Gastroesophageal sphincter (tissue), 4 donors: ENCODE results near the gene MTG1. TPM values are rescaled to one million over a fixed set of nuclear protein-coding genes. Genes with fewer than 3 reads are reported as not detected.
"Not testable (repeated sequence)": the region's sequence is repeated elsewhere in the genome, so short reads cannot be mapped to it uniquely, and the experiment has no call there.

Experiments
- ATAC-seq: fragments of 150-250 bp; one replicate; pipeline ENCODE4 v1.9.1; 2016; ENCODE audit warnings: mild to moderate bottlenecking, moderate library complexity
- H3K27ac ChIP-seq, 4 donors: fragments of 200-600 bp; sonication (generic) in 3 of 4; 1 replicate in 3 of 4; 2 replicates in 1 of 4; pipeline ENCODE4 v1.5.1; 2016 to 2019
- H3K27me3 ChIP-seq: fragments of 200-600 bp; sonication (generic); one replicate; pipeline ENCODE4 v1.5.1; 2019
- H3K36me3 ChIP-seq, 2 donors: fragments of 200-600 bp; sonication (generic); one replicate each; pipeline ENCODE4 v1.5.1; 2019; ENCODE audit warnings: control low read depth in 1 of 2
- H3K4me1 ChIP-seq, 3 donors: fragments of 200-600 bp; sonication (generic); 1 replicate in 2 of 3; 2 replicates in 1 of 3; pipeline ENCODE4 v1.5.1; 2016 to 2019; ENCODE audit warnings: control low read depth in 2 of 3
- H3K4me3 ChIP-seq, 2 donors: fragments of 200-600 bp; sonication (generic); one replicate each; pipeline ENCODE4 v1.5.1; 2019; ENCODE audit warnings: mild to moderate bottlenecking in 1 of 2, moderate library complexity in 1 of 2
- H3K9me3 ChIP-seq, 3 donors: fragments of 200-600 bp; sonication (generic); one replicate each; pipeline ENCODE4 v1.5.1; 2017 to 2019; ENCODE audit warnings: control low read depth in 2 of 3
- EP300 ChIP-seq: sonication (generic); formaldehyde crosslinking; IDR thresholded peaks from one replicate; pipeline ENCODE4 v1.6.1; 2017; ENCODE audit warnings: antibody characterized with exemption, mild to moderate bottlenecking
- POLR2A ChIP-seq, 2 donors: fragments of 450-650 bp; IDR thresholded peaks; one replicate each; pipeline ENCODE4 v1.6.1; 2017; ENCODE audit warnings: antibody characterized with exemption in 2 of 2, mild to moderate bottlenecking in 2 of 2, moderate library complexity in 1 of 2
- POLR2AphosphoS5 ChIP-seq: sonication (generic); formaldehyde crosslinking; IDR thresholded peaks from one replicate; pipeline ENCODE4 v1.6.1; 2017; ENCODE audit warnings: antibody characterized with exemption
- WGBS, 2 donors: methylation state at CpG; one replicate each; pipeline ENCODE4 v1.1.5; 2018; ENCODE audit warnings: low coverage in 1 of 2; 5-methylcytosine and 5-hydroxymethylcytosine counted together
- total RNA-seq, 4 donors: library from RNA; depleted of rRNA; stranded (reverse); fragments of >200 nt; gene quantifications; one replicate each; pipeline ENCODE4 v1.1.0, GENCODE V29; 2016
- TF ChIP-seq, protein P1 (sequence below), 4 experiments: fragments of 200-600 bp in 2 of 4; fragments of 450-650 bp in 2 of 4; sonication (generic) in 1 of 4; IDR thresholded peaks; one replicate each; pipeline ENCODE4 v1.5.1; 2017 to 2019; ENCODE audit warnings: antibody characterized with exemption in 4 of 4, mild to moderate bottlenecking in 2 of 4, moderate library complexity in 2 of 4

Gene MTG1
- total RNA-seq, 4 donors from 2014 or later, result 13.2 to 25.9 (median 18.4) TPM

GRCh38 chr10:133366751-133367150 is 27.2 kb upstream of the MTG1 start:
- TF ChIP-seq POLR2A (IDR thresholded peaks at IDR 0.05) (no peak), POLR2AphosphoS5 (no peak), EP300 (no peak)
- TF ChIP-seq, protein P1, sequence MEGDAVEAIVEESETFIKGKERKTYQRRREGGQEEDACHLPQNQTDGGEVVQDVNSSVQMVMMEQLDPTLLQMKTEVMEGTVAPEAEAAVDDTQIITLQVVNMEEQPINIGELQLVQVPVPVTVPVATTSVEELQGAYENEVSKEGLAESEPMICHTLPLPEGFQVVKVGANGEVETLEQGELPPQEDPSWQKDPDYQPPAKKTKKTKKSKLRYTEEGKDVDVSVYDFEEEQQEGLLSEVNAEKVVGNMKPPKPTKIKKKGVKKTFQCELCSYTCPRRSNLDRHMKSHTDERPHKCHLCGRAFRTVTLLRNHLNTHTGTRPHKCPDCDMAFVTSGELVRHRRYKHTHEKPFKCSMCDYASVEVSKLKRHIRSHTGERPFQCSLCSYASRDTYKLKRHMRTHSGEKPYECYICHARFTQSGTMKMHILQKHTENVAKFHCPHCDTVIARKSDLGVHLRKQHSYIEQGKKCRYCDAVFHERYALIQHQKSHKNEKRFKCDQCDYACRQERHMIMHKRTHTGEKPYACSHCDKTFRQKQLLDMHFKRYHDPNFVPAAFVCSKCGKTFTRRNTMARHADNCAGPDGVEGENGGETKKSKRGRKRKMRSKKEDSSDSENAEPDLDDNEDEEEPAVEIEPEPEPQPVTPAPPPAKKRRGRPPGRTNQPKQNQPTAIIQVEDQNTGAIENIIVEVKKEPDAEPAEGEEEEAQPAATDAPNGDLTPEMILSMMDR (IDR thresholded peaks at IDR 0.05), result no peak
- Histone ChIP-seq H3K27ac (no peak overlapping the region), H3K36me3 (peaks cover 0 to 97% of the 10 kb centered on the region in 2 donors), H3K4me1 (peaks cover 0 to 7% (median under 1%) of the 10 kb centered on the region in 3 donors), H3K27me3 (no peaks in the 10 kb centered on the region), H3K9me3 (no peaks in the 10 kb centered on the region), H3K4me3 (no peak overlapping the region)
- ATAC-seq, result no peak
- 67% methylated on average over 1 of the region's 13 CpGs; no CpG with 5 or more reads in 1 of the 2 donors for WGBS, 2 donors

GRCh38 chr10:133367461-133367860 is 26.5 kb upstream of the MTG1 start:
- no CpG with 5 or more reads among the region's 7 CpGs for WGBS, 2 donors
- H3K36me3 ChIP-seq, result peaks cover 0 to 90% of the 10 kb centered on the region in 2 donors

DNA sequence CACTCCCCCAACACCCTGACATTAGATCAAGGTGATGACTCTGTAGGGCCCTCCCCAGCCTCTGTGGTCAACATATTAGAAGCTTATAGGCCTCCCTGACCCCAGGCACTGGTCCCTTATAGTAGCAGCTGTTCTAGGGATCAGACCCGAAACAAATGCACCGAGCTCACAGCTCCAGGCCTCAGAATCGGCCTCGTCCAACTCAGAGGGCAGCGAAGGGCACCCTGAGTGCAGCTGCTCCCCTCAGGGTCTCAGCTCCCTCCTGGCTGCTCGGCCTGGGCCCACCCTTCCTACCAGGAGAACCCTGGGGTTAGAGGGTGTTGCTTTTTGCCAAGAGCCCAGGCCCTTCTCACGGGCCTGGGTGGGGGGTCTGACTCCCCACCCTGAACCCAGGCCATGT is 25.8 kb upstream of the MTG1 start:
- H3K9me3 ChIP-seq, result no peaks in the 10 kb centered on the region
- H3K27ac ChIP-seq, result no peak overlapping the region
- H3K27me3 ChIP-seq, result no peaks in the 10 kb centered on the region
- no CpG with 5 or more reads among the region's 7 CpGs for WGBS, 2 donors
- no peak overlapping the region for H3K4me3 ChIP-seq
- no peak for TF ChIP-seq POLR2AphosphoS5
- TF ChIP-seq POLR2A (IDR thresholded peaks at IDR 0.05), result no peak
- no peak for TF ChIP-seq EP300
- TF ChIP-seq, protein P1 (IDR thresholded peaks at IDR 0.05), result no peak
- ATAC-seq, result no peak
- H3K36me3 ChIP-seq, result peaks cover 0 to 83% of the 10 kb centered on the region in 2 donors
- peaks cover 0 to 17% (median 9%) of the 10 kb centered on the region in 3 donors for H3K4me1 ChIP-seq

More at GRCh38 chr10:133367461-133367860, 26.5 kb upstream of the MTG1 start:
- peaks cover 0 to 14% (median 7%) of the 10 kb centered on the region in 3 donors for H3K4me1 ChIP-seq
- H3K27me3 ChIP-seq, ATAC-seq, H3K4me3 ChIP-seq, H3K27ac ChIP-seq, H3K9me3 ChIP-seq: not testable (repeated sequence)

GRCh38 chr10:133370030-133370786 is 23.7 kb upstream of the MTG1 start:
- H3K9me3 ChIP-seq, result no peaks in the 10 kb centered on the region
- TF ChIP-seq EP300, result no peak
- TF ChIP-seq, protein P1 (IDR thresholded peaks at IDR 0.05), result no peak
- no peak for TF ChIP-seq POLR2AphosphoS5
- TF ChIP-seq POLR2A (IDR thresholded peaks at IDR 0.05), result no peak
- no peaks in the 10 kb centered on the region for H3K27me3 ChIP-seq
- ATAC-seq, result no peak
- H3K4me1 ChIP-seq, result peaks cover 0 to 28% (median 15%) of the 10 kb centered on the region in 3 donors
- 80 to 94% methylated on average over 2 to 3 of the region's 24 CpGs for WGBS, 2 donors
- no peak overlapping the region for H3K27ac ChIP-seq
- no peak overlapping the region for H3K4me3 ChIP-seq
- peaks cover 0 to 63% of the 10 kb centered on the region in 2 donors for H3K36me3 ChIP-seq

DNA sequence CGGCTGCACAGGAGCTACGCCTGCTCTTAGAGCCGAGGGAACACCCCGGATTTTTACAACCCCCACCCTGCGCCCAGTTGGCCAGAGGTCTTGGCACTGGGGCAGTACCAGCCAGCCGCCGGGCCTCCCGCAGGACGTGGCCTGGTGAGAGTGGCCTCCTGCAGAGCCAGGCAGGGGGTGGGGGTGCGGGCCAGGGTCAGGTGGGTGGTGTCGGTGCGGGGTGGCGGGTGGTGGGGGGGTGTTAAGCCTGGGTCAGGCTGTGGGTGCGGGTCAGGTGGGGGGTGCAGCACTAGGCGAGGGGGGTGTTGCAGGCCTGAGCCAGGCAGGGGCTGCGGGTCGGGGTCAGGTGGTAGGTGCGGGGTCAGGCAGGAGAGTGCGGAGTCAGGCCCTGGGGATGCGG is 21.4 kb upstream of the MTG1 start:
- H3K27ac ChIP-seq, result peak overlapping the region in 2 of 4 donors; percentile 91 to 93
- peak overlapping the region; percentile 87 to 97 for H3K4me3 ChIP-seq
- WGBS, 2 donors, result 30% methylated on average over 4 of the region's 20 CpGs; no CpG with 5 or more reads in 1 of the 2 donors
- TF ChIP-seq POLR2A (IDR thresholded peaks at IDR 0.05) (no peak), EP300 (no peak), POLR2AphosphoS5 (no peak)
- TF ChIP-seq, protein P1 (IDR thresholded peaks at IDR 0.05), result no peak
- peaks cover 0 to 33% (median 15%) of the 10 kb centered on the region in 3 donors for H3K4me1 ChIP-seq
- H3K27me3 ChIP-seq, result no peaks in the 10 kb centered on the region
- peaks cover 0 to 41% of the 10 kb centered on the region in 2 donors for H3K36me3 ChIP-seq
- no peak for ATAC-seq
- no peaks in the 10 kb centered on the region for H3K9me3 ChIP-seq
